Measurements from ENCODE around the gene PHF5A. TPM values are rescaled to one million over a fixed set of nuclear protein-coding genes. Genes with fewer than 3 reads are reported as not detected.

PHF5A gene
- total and polyA plus RNA-seq, 9 donors, result 27.3 to 55.3 (median 36.8) TPM

- H3K9me3 ChIP-seq, result no peaks in the 10 kb centered on the region
- intact Hi-C loops (cut with DNase I), result no loop called here
- H3K27me3 ChIP-seq, result no peaks in the 10 kb centered on the region
- 38 to 42% (median 40%) methylated on average over 6 of the region's 6 CpGs for WGBS, 3 donors
- no peak overlapping the region for H3K27ac ChIP-seq
- no peak overlapping the region for H3K4me3 ChIP-seq
- no peak for DNase-seq
- peaks cover 2% of the 10 kb centered on the region for H3K4me1 ChIP-seq (ENCODE audit: insufficient read depth)
- TF ChIP-seq CTCF (IDR thresholded peaks at IDR 0.05) (no peak), EP300 (IDR thresholded peaks at IDR 0.05) (no peak), POLR2A (IDR thresholded peaks at IDR 0.05) (no peak)
- H3K36me3 ChIP-seq, result no peaks in the 10 kb centered on the region
Measured at GRCh38 chr22:41498303-41498835, 29.9 kb upstream of the PHF5A start.

GRCh38 chr22:41491374-41492100 is 23.0 kb upstream of the PHF5A start:
- WGBS, 3 donors, result 25 to 31% (median 28%) methylated on average over 5 of the region's 5 CpGs
- intact Hi-C loops (cut with DNase I), result no loop called here
- DNase-seq, result peak in 2 of 5 donors; percentile 45 to 57

GRCh38 chr22:41488596-41489385 is 20.3 kb upstream of the PHF5A start:
- no peaks in the 10 kb centered on the region for H3K9me3 ChIP-seq
- no peak overlapping the region for H3K4me3 ChIP-seq
- no peaks in the 10 kb centered on the region for H3K27me3 ChIP-seq
- H3K36me3 ChIP-seq, result no peaks in the 10 kb centered on the region
- intact Hi-C loops (cut with DNase I), result no loop called here
- no peak overlapping the region for H3K27ac ChIP-seq
- H3K4me1 ChIP-seq (ENCODE audit: insufficient read depth), result peaks cover 8% of the 10 kb centered on the region
- TF ChIP-seq POLR2A (IDR thresholded peaks at IDR 0.05), result no peak
- TF ChIP-seq CTCF (IDR thresholded peaks at IDR 0.05), result no peak
- TF ChIP-seq EP300 (IDR thresholded peaks at IDR 0.05), result no peak
- WGBS, 3 donors, result 76 to 91% (median 78%) methylated on average over 3 of the region's 3 CpGs
- DNase-seq, result no peak

More at GRCh38 chr22:41491374-41492100, 23.0 kb upstream of the PHF5A start:
- H3K36me3 ChIP-seq, result no peaks in the 10 kb centered on the region
- no peak for TF ChIP-seq POLR2A (IDR thresholded peaks at IDR 0.05)
- no peak for TF ChIP-seq CTCF (IDR thresholded peaks at IDR 0.05)
- no peak for TF ChIP-seq EP300 (IDR thresholded peaks at IDR 0.05)
- no peaks in the 10 kb centered on the region for H3K9me3 ChIP-seq
- H3K27ac ChIP-seq, result peak overlapping the region; percentile 20 to 49
- H3K4me3 ChIP-seq, result no peak overlapping the region
- peaks cover 8% of the 10 kb centered on the region for H3K4me1 ChIP-seq (ENCODE audit: insufficient read depth)
- H3K27me3 ChIP-seq, result no peaks in the 10 kb centered on the region

- Histone ChIP-seq H3K27me3 (no peaks in the 10 kb centered on the region), H3K4me3 (no peak overlapping the region), H3K4me1 (ENCODE audit: insufficient read depth) (peaks cover 8% of the 10 kb centered on the region), H3K36me3 (no peaks in the 10 kb centered on the region), H3K9me3 (no peaks in the 10 kb centered on the region), H3K27ac (no peak overlapping the region)
- intact Hi-C loops (cut with DNase I), result no loop called here
- TF ChIP-seq EP300 (IDR thresholded peaks at IDR 0.05) (no peak), POLR2A (IDR thresholded peaks at IDR 0.05) (no peak), CTCF (IDR thresholded peaks at IDR 0.05) (no peak)
- WGBS, 3 donors, result 83 to 88% (median 88%) methylated on average over 4 of the region's 4 CpGs
- no peak for DNase-seq
Measured at GRCh38 chr22:41488076-41488475, 19.6 kb upstream of the PHF5A start.

Data from ovary (tissue), 9 donors.